ENCODE data around the gene SUDS3.

DNA sequence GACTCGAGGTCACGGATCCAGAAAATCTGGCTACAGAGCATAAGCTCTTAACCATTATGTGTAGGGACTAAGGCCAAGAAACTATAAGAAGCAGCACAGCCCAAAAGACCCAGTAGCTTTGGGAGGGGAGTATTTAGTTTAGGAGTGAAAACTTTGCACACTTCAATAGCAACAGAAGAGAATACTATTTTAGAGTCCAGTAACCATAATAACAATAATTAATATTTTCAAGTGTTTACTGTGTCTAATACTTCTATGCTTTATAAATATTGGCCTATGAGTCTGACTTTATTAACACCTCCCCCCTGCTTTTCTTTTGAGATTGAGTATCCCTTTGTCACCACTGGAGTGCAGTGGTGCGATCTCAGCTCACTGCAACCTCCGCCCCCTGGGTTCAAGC, 82.8 kb downstream of the SUDS3 start:
- TF ChIP-seq, protein P1, sequence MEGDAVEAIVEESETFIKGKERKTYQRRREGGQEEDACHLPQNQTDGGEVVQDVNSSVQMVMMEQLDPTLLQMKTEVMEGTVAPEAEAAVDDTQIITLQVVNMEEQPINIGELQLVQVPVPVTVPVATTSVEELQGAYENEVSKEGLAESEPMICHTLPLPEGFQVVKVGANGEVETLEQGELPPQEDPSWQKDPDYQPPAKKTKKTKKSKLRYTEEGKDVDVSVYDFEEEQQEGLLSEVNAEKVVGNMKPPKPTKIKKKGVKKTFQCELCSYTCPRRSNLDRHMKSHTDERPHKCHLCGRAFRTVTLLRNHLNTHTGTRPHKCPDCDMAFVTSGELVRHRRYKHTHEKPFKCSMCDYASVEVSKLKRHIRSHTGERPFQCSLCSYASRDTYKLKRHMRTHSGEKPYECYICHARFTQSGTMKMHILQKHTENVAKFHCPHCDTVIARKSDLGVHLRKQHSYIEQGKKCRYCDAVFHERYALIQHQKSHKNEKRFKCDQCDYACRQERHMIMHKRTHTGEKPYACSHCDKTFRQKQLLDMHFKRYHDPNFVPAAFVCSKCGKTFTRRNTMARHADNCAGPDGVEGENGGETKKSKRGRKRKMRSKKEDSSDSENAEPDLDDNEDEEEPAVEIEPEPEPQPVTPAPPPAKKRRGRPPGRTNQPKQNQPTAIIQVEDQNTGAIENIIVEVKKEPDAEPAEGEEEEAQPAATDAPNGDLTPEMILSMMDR (conservative IDR thresholded peaks at IDR 0.05): no peak
- no peak for TF ChIP-seq ZFX (IDR thresholded peaks at IDR 0.05)

Data from C4-2B (cell line).